Activated CD8-positive, alpha-beta memory T cell treated with anti-CD3 and anti-CD28 coated beads for 1 hour (primary cell): ENCODE measurements around the gene INO80C.
"Not testable (repeated sequence)": the region's sequence is repeated elsewhere in the genome, so short reads cannot be mapped to it uniquely, and the experiment has no call there.

Source experiments
- DNase-seq, 2 donors: peaks; one replicate each; pipeline ENCODE4 v3.0.0-alpha.2; 2020; ENCODE audit warnings: low read depth in 1 of 2; ENCODE audit errors: extremely low read depth in 1 of 2

The INO80C gene

GRCh38 chr18:35463827-35464226, 33.9 kb downstream of the INO80C start:
- DNase-seq = no peak

- DNase-seq = no peak
Measured at GRCh38 chr18:35463050-35463449, 34.7 kb downstream of the INO80C start.

- DNase-seq = no peak
Measured at GRCh38 chr18:35460736-35461161, 37.0 kb downstream of the INO80C start.

- DNase-seq = no peak
Measured at GRCh38 chr18:35459997-35460396, 37.8 kb downstream of the INO80C start.

GRCh38 chr18:35458677-35459441, 38.9 kb downstream of the INO80C start:
- DNase-seq = no peak

- DNase-seq = no peak
Measured at GRCh38 chr18:35458271-35458670, 39.5 kb downstream of the INO80C start.

GRCh38 chr18:35457140-35457704, 40.5 kb downstream of the INO80C start:
- DNase-seq = no peak

GRCh38 chr18:35455926-35456763, 41.6 kb downstream of the INO80C start:
- no peak for DNase-seq

- no peak for DNase-seq
Measured at GRCh38 chr18:35454803-35455202, 43.0 kb downstream of the INO80C start.

- DNase-seq = not testable (repeated sequence)
Measured at GRCh38 chr18:35453065-35453464, 44.7 kb downstream of the INO80C start.

- no peak for DNase-seq
Measured at GRCh38 chr18:35451916-35452315, 45.8 kb downstream of the INO80C start.

- DNase-seq = no peak
Measured at GRCh38 chr18:35451032-35451431, 46.7 kb downstream of the INO80C start.

- DNase-seq = no peak
Measured at GRCh38 chr18:35444636-35445035, 53.1 kb downstream of the INO80C start.

GRCh38 chr18:35443847-35444246, 53.9 kb downstream of the INO80C start:
- no peak for DNase-seq

- DNase-seq = no peak
Measured at GRCh38 chr18:35443434-35443833, 54.3 kb downstream of the INO80C start.

GRCh38 chr18:35442701-35443100, 55.1 kb downstream of the INO80C start:
- no peak for DNase-seq

- DNase-seq = no peak
Measured at GRCh38 chr18:35441857-35442595, 55.7 kb downstream of the INO80C start.

GRCh38 chr18:35438480-35439234, 59.1 kb downstream of the INO80C start:
- DNase-seq = no peak

GRCh38 chr18:35437836-35438235, 59.9 kb downstream of the INO80C start:
- no peak for DNase-seq

- no peak for DNase-seq
Measured at GRCh38 chr18:35436076-35436649, 61.6 kb downstream of the INO80C start.
